MM.1S (cell line): ENCODE results near the gene ZNF512.
"Not testable (repeated sequence)": the region's sequence is repeated elsewhere in the genome, so short reads cannot be mapped to it uniquely, and the experiment has no call there.

Experiments
- DNase-seq: peaks from one replicate; pipeline ENCODE4 v3.0.0-alpha.2; 2015
- H2AFZ ChIP-seq: fragments of 300-600 bp; sonication (generic); 2 replicates; pipeline ENCODE4 v1.6.0; 2016; ENCODE audit warnings: antibody characterized with exemption, low read length
- H3F3A ChIP-seq: fragments of 300-600 bp; sonication (generic); 2 replicates; pipeline ENCODE4 v1.6.1; 2016; ENCODE audit warnings: mild to moderate bottlenecking, antibody characterized with exemption, low read length, moderate library complexity, mixed read lengths; ENCODE audit not compliant: insufficient read depth
- H3K27ac ChIP-seq: fragments of 300-600 bp; sonication (generic); 2 replicates; pipeline ENCODE4 v1.5.1; 2016; ENCODE audit warnings: mild to moderate bottlenecking, low read length
- H3K27me3 ChIP-seq: fragments of 300-600 bp; sonication (generic); replicated peaks from 2 replicates; pipeline ENCODE4 v1.6.0; 2016; ENCODE audit warnings: low read length; ENCODE audit not compliant: insufficient read depth
- H3K36me3 ChIP-seq: fragments of 300-600 bp; sonication (generic); replicated peaks from 2 replicates; pipeline ENCODE4 v1.6.1; 2016; ENCODE audit warnings: mild to moderate bottlenecking, low read length, mixed read lengths; ENCODE audit not compliant: insufficient read depth
- H3K4me1 ChIP-seq: fragments of 300-600 bp; sonication (generic); 2 replicates; pipeline ENCODE4 v1.6.1; 2016; ENCODE audit warnings: low read length, mixed read lengths
- H3K4me2 ChIP-seq: fragments of 300-600 bp; sonication (generic); 2 replicates; pipeline ENCODE4 v1.6.0; 2016; ENCODE audit warnings: low read depth, low read length
- H3K4me3 ChIP-seq: fragments of 300-600 bp; sonication (generic); 2 replicates; pipeline ENCODE4 v1.5.1; 2016; ENCODE audit warnings: low read length, mixed read lengths
- H3K79me2 ChIP-seq: fragments of 300-600 bp; sonication (generic); 2 replicates; pipeline ENCODE4 v1.6.1; 2016; ENCODE audit warnings: mixed run types, low read length, mixed read lengths
- H3K9ac ChIP-seq: fragments of 300-600 bp; sonication (generic); 2 replicates; pipeline ENCODE4 v1.6.1; 2016; ENCODE audit warnings: low read length, mixed read lengths
- H3K9me2 ChIP-seq: fragments of 300-600 bp; sonication (generic); replicated peaks from 2 replicates; pipeline ENCODE4 v1.6.1; 2016; ENCODE audit warnings: mild to moderate bottlenecking, low read length, mixed read lengths; ENCODE audit not compliant: insufficient read depth
- H3K9me3 ChIP-seq: fragments of 300-600 bp; sonication (generic); replicated peaks from 2 replicates; pipeline ENCODE4 v1.6.1; 2016; ENCODE audit warnings: mild to moderate bottlenecking, low read length, mixed read lengths; ENCODE audit not compliant: insufficient read depth
- H4K20me1 ChIP-seq: fragments of 300-600 bp; sonication (generic); 2 replicates; pipeline ENCODE4 v1.6.1; 2016; ENCODE audit warnings: mild to moderate bottlenecking, low read length, moderate library complexity, mixed read lengths; ENCODE audit not compliant: insufficient read depth
- CTCF ChIP-seq: fragments of 300-600 bp; sonication (generic); IDR thresholded peaks from 2 replicates; pipeline ENCODE4 v1.5.1; 2016; ENCODE audit warnings: antibody characterized with exemption, low read length, mixed read lengths
- EZH2 ChIP-seq: fragments of 300-600 bp; sonication (generic); optimal IDR thresholded peaks from 2 replicates; pipeline ENCODE3; 2017; ENCODE audit warnings: low read depth, mild to moderate bottlenecking, antibody characterized with exemption, low read length, mixed read lengths
- EZH2phosphoT487 ChIP-seq: fragments of 300-600 bp; sonication (generic); IDR thresholded peaks from 2 replicates; pipeline ENCODE4 v1.6.1; 2018; ENCODE audit warnings: antibody characterized with exemption, low read length

Gene ZNF512

GRCh38 chr2:27582695-27583389 lies at the start of gene ZNF512:
ZNF512 (plus strand) TSS chr2:27583042; CDS start chr2:27583113, 71 bp downstream.
- Histone ChIP-seq H3K4me3 (peak within 1 kb of the TSS; percentile 85), H2AFZ (peak within 1 kb of the TSS; percentile 100), H3K4me1 (peaks cover 13% of the 10 kb centered on the region), H3K9ac (peak within 1 kb of the TSS; percentile 61), H3K9me2 (no peaks in the 10 kb centered on the region), H3K36me3 (no peaks in the 10 kb centered on the region), H3K27me3 (no peaks in the 10 kb centered on the region), H3K79me2 (peaks cover 49% of the 10 kb centered on the region), H3K4me2 (peak within 1 kb of the TSS; percentile 86), H3K27ac (peak within 1 kb of the TSS; percentile 4; the same call in 1 of the 2 replicates), H4K20me1 (no peaks in the 10 kb centered on the region), H3K9me3 (no peaks in the 10 kb centered on the region), H3F3A (peaks cover 9% of the 10 kb centered on the region; the same call in 1 of the 2 replicates)
- TF ChIP-seq EZH2 (no peak), EZH2phosphoT487 (no peak), CTCF (0 out of 2 replicates have a peak, but pooled peaks have one; percentile 5)
- DNase-seq = peak; percentile 87

- H3K9ac ChIP-seq = no peak overlapping the region
- no peak overlapping the region for H3K4me2 ChIP-seq
- no peaks in the 10 kb centered on the region for H3K27me3 ChIP-seq
- H4K20me1 ChIP-seq = no peaks in the 10 kb centered on the region
- no peaks in the 10 kb centered on the region for H3K79me2 ChIP-seq
- no peak for DNase-seq
- no peaks in the 10 kb centered on the region for H3K9me3 ChIP-seq
- no peaks in the 10 kb centered on the region for H3K4me1 ChIP-seq
- H3K9me2 ChIP-seq = no peaks in the 10 kb centered on the region
- H2AFZ ChIP-seq = no peak overlapping the region
- no peaks in the 10 kb centered on the region for H3K36me3 ChIP-seq
- no peak overlapping the region for H3K4me3 ChIP-seq
- no peaks in the 10 kb centered on the region for H3F3A ChIP-seq
- TF ChIP-seq CTCF = no peak
- no peak overlapping the region for H3K27ac ChIP-seq
These were observed 45.6 kb upstream of the ZNF512 start for GRCh38 chr2:27537287-27537686.

GRCh38 chr2:27538839-27539450 lies 43.9 kb upstream of the ZNF512 start:
- not testable (repeated sequence) for H3K27me3 ChIP-seq, H2AFZ ChIP-seq, H3F3A ChIP-seq, H4K20me1 ChIP-seq, H3K36me3 ChIP-seq, DNase-seq, H3K4me3 ChIP-seq, H3K27ac ChIP-seq, H3K9ac ChIP-seq, H3K9me2 ChIP-seq, H3K4me1 ChIP-seq, H3K4me2 ChIP-seq, H3K79me2 ChIP-seq, H3K9me3 ChIP-seq

- not testable (repeated sequence) for H3K9me3 ChIP-seq, H4K20me1 ChIP-seq, DNase-seq, H3K4me2 ChIP-seq, H3F3A ChIP-seq, H3K79me2 ChIP-seq, H3K27me3 ChIP-seq, H3K4me1 ChIP-seq, H3K9ac ChIP-seq, H2AFZ ChIP-seq, H3K4me3 ChIP-seq, H3K9me2 ChIP-seq, H3K36me3 ChIP-seq, H3K27ac ChIP-seq
These were observed 43.2 kb upstream of the ZNF512 start for GRCh38 chr2:27539649-27540048.
